Astrocyte of the cerebellum (primary cell): ENCODE results near the gene CH25H.
A peak's percentile ranks its signal among the peaks of the same experiment; 100 is the strongest.
"Not testable (repeated sequence)": the region's sequence is repeated elsewhere in the genome, so short reads cannot be mapped to it uniquely, and the experiment has no call there.

Source experiments
- DNase-seq: peaks from one replicate; pipeline ENCODE4 v3.0.0-alpha.2; 2011; ENCODE audit warnings: low read depth
- H3K4me3 ChIP-seq: 2 replicates; pipeline ENCODE4 v1.5.1; 2011; ENCODE audit warnings: mild to moderate bottlenecking, low read depth, low read length, moderate library complexity
- CTCF ChIP-seq: IDR thresholded peaks from 2 replicates; pipeline ENCODE4 v1.5.1; 2012; ENCODE audit warnings: low read length, low read depth, moderate library complexity, mild to moderate bottlenecking; ENCODE audit errors: missing control alignments
- in situ Hi-C: cut with HindIII; loops from 2 replicates; pipeline ENCODE4 v1.10.0; 2017; ENCODE audit warnings: low sequenced_read_pairs

The CH25H gene

GRCh38 chr10:89204621-89205185, 2.4 kb downstream of the CH25H start:
- H3K4me3 ChIP-seq = peak overlapping the region; percentile 52
- no peak for DNase-seq
- no peak for TF ChIP-seq CTCF
- in situ Hi-C loops = loop anchor here (5.0 to 10.0 kb wide), 2 partner anchors 90 to 357 kb away; no protein-coding TSS in a partner anchor

GRCh38 chr10:89203237-89203636, 3.9 kb downstream of the CH25H start:
- TF ChIP-seq CTCF = no peak
- in situ Hi-C loops = loop anchor here (10.0 kb wide), 1 partner anchor 88 kb away; no protein-coding TSS in a partner anchor
- no peak overlapping the region for H3K4me3 ChIP-seq
- no peak for DNase-seq

GRCh38 chr10:89202033-89202425, 5.1 kb downstream of the CH25H start:
- H3K4me3 ChIP-seq = no peak overlapping the region
- TF ChIP-seq CTCF = no peak
- in situ Hi-C loops = loop anchor here (10.0 kb wide), 1 partner anchor 87 kb away; no protein-coding TSS in a partner anchor
- DNase-seq = no peak

GRCh38 chr10:89201345-89202032, 5.6 kb downstream of the CH25H start:
- no peak for TF ChIP-seq CTCF
- in situ Hi-C loops = loop anchor here (10.0 kb wide), 1 partner anchor 87 kb away; no protein-coding TSS in a partner anchor

GRCh38 chr10:89197473-89197872, 9.6 kb downstream of the CH25H start:
- no peak for TF ChIP-seq CTCF
- no peak overlapping the region for H3K4me3 ChIP-seq
- in situ Hi-C loops = no loop called here
- no peak for DNase-seq

More at GRCh38 chr10:89201345-89202032, 5.6 kb downstream of the CH25H start:
- DNase-seq = no peak
- no peak overlapping the region for H3K4me3 ChIP-seq

- in situ Hi-C loops, DNase-seq, H3K4me3 ChIP-seq: not testable (repeated sequence)
These were observed 15.8 kb downstream of the CH25H start for GRCh38 chr10:89191301-89191700.

GRCh38 chr10:89189211-89189734, 17.8 kb downstream of the CH25H start:
- in situ Hi-C loops = no loop called here
- no peak for DNase-seq
- no peak overlapping the region for H3K4me3 ChIP-seq
- no peak for TF ChIP-seq CTCF
